HepG2 (cell line): ENCODE results near the gene TRPV4. TPM values are rescaled to one million over a fixed set of nuclear protein-coding genes. Genes with fewer than 3 reads are reported as not detected.
A peak's percentile ranks its signal among the peaks of the same experiment; 100 is the strongest.

ENCODE experiments used
- ATF7-NPFF ChIP-seq: sonication (generic); formaldehyde crosslinking; IDR thresholded peaks from 2 replicates; pipeline ENCODE4 v1.8.1; 2023; ENCODE audit warnings: mild to moderate bottlenecking, low read depth, missing genetic modification reagents, moderate library complexity
- ETV5 ChIP-seq: IDR thresholded peaks from 2 replicates; pipeline ENCODE4 v1.6.1; 2018; ENCODE audit warnings: missing biosample characterization, missing genetic modification reagents, inconsistent platforms, borderline replicate concordance
- HOXA3 ChIP-seq: sonication (generic); formaldehyde crosslinking; IDR thresholded peaks from 2 replicates; pipeline ENCODE4 v1.5.0; 2020; ENCODE audit warnings: missing genetic modification reagents
- MAZ ChIP-seq, 2 experiments: sonication (generic) in 1 of 2; formaldehyde crosslinking in 1 of 2; IDR thresholded peaks; 2 replicates each; pipeline versions ENCODE4 v1.5.0 to v1.6.1; 2012 to 2020; ENCODE audit warnings: low read depth in 2 of 2, mild to moderate bottlenecking in 2 of 2, borderline replicate concordance in 1 of 2, improper control_type of control experiment in 1 of 2, low read length in 1 of 2, missing genetic modification reagents in 1 of 2, moderate library complexity in 1 of 2
- MEIS1 ChIP-seq: sonication (generic); formaldehyde crosslinking; IDR thresholded peaks from 2 replicates; pipeline ENCODE4 v1.9.0; 2021; ENCODE audit warnings: mild to moderate bottlenecking, missing genetic modification reagents, moderate library complexity, borderline replicate concordance
- NFYC ChIP-seq: IDR thresholded peaks from 2 replicates; pipeline ENCODE4 v1.6.1; 2016; ENCODE audit warnings: missing genetic modification reagents, missing compliant biosample characterization
- SAP130 ChIP-seq: IDR thresholded peaks from 2 replicates; pipeline ENCODE4 v1.6.1; 2016; ENCODE audit warnings: low read depth
- SKI ChIP-seq: fragments of 450-650 bp; IDR thresholded peaks from one replicate; pipeline ENCODE4 v1.6.1; 2018; ENCODE audit warnings: mild to moderate bottlenecking; ENCODE audit not compliant: partially characterized antibody
- SP2 ChIP-seq: sonication (generic); formaldehyde crosslinking; IDR thresholded peaks from 2 replicates; pipeline ENCODE4 v1.5.1; 2020; ENCODE audit warnings: mild to moderate bottlenecking, missing genetic modification reagents
- TAF15 ChIP-seq: fragments of 200-400 bp; formaldehyde crosslinking; IDR thresholded peaks from one replicate; pipeline ENCODE4 v1.6.1; 2018; ENCODE audit warnings: mild to moderate bottlenecking, low read depth, low read length; ENCODE audit not compliant: poor library complexity, severe bottlenecking
- XRCC5 ChIP-seq: fragments of 200-400 bp; formaldehyde crosslinking; optimal IDR thresholded peaks from 2 replicates; pipeline ENCODE3; 2017; ENCODE audit warnings: mild to moderate bottlenecking, low read length
- YY1 ChIP-seq: IDR thresholded peaks from 2 replicates; pipeline ENCODE4 v1.6.1; 2011; ENCODE audit warnings: low read length, low read depth, moderate library complexity, mild to moderate bottlenecking; ENCODE audit not compliant: insufficient read depth, insufficient replicate concordance
- ZFX ChIP-seq: sonication (generic); formaldehyde crosslinking; IDR thresholded peaks from 2 replicates; pipeline ENCODE4 v1.4.0; 2020; ENCODE audit warnings: mild to moderate bottlenecking, low read depth, missing genetic modification reagents, moderate library complexity
- ZNF205 ChIP-seq: IDR thresholded peaks from 2 replicates; pipeline ENCODE4 v1.6.1; 2018; ENCODE audit warnings: missing biosample characterization, missing genetic modification reagents
- ZNF761 ChIP-seq: sonication (generic); formaldehyde crosslinking; conservative IDR thresholded peaks from 2 replicates; pipeline ENCODE4 v1.4.0; 2020; ENCODE audit warnings: mild to moderate bottlenecking, missing genetic modification reagents
- ZNF782 ChIP-seq: sonication (generic); formaldehyde crosslinking; IDR thresholded peaks from 2 replicates; pipeline ENCODE4 v1.4.0; 2020; ENCODE audit warnings: missing genetic modification reagents, mild to moderate bottlenecking, borderline replicate concordance
- polyA plus RNA-seq, 8 experiments: library from polyadenylated mRNA; depleted of rRNA in 3 of 8; stranded (reverse) in 7 of 8; unstranded in 1 of 8; fragments of >200 nt; fragmentation: Illumina TruSeq in 4 of 8; extraction: Trizol in 4 of 8; gene quantifications; 2 replicates each; pipeline versions ENCODE4 v1.2.1 to v1.2.3, GENCODE V29; 2011 to 2016; ENCODE audit warnings: low read depth in 4 of 8, missing spikeins in 1 of 8, mixed read lengths in 1 of 8; ENCODE audit not compliant: insufficient read depth in 1 of 8
- total RNA-seq, 5 experiments: library from RNA; depleted of rRNA; stranded (reverse); fragments of >200 nt; fragmentation: Illumina TruSeq; extraction: Trizol; gene quantifications; 2 replicates each; pipeline ENCODE4 v1.2.3, GENCODE V29; 2016; ENCODE audit warnings: low read depth in 1 of 5
- TF ChIP-seq, protein P1 (sequence below): sonication (generic); formaldehyde crosslinking; IDR thresholded peaks from 2 replicates; pipeline ENCODE4 v1.4.0; 2020; ENCODE audit warnings: missing genetic modification reagents
- TF ChIP-seq, protein P2 (sequence below): sonication (generic); formaldehyde crosslinking; IDR thresholded peaks from 2 replicates; pipeline ENCODE4 v1.4.0; 2020; ENCODE audit warnings: missing genetic modification reagents
- TF ChIP-seq, protein P3 (sequence below): IDR thresholded peaks from 2 replicates; pipeline ENCODE4 v1.6.1; 2016; ENCODE audit warnings: missing compliant biosample characterization, missing genetic modification reagents, borderline replicate concordance

TRPV4 gene
- total and polyA plus RNA-seq, 2 of the 13 experiments (the other 11 are each of a cell fraction or from before 2014, with no cell fraction given) = 0.66 to 4.7 TPM

DNA sequence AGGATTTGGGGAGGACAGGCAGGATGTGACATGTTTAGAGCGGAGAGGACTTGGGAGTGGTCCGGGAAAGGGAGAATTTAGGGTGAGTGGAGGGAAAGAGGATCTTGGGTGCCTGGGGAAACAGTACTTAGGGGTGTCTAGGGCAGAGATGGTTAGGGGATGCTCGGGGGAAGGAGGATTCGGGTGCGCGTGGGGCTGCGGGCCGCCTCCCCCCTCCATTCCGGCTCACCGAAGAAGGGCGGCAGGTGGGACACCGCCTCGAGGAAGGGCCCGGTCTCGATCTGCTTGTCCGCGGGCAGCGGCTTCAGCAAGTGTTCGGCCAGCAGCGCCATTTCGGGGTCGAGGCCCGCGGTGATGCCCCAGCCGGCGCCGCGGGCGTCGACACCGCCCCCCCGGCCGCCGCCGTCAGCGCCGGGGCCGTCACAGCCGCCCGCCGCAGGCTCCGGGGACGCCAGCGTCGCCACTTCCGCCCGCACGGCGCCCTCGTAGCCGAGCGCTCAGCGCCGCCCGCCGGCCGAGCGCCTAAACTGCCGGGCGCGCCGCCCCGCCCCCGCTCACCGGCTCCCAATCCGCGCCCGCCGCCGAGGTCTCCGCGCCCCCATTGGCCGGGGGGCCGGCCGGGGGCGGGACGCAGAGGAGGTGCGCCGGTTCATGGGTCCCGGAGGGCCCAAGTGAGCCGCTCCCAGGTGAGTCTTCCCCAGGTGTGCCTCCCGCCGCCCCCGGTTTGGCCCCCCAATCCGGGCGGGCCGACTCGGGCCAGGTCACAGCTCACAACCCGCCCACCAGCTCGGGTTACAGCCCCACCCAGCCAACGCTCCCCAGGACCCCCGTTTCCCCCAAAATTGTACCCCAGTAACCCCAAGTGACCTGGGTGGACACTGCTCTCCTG lies 47.1 kb upstream of the TRPV4 start, which contains the start of gene GLTP (continued):
- TF ChIP-seq MAZ (IDR thresholded peaks at IDR 0.05; ENCODE audit: borderline replicate concordance, low read depth, low read length) (no peak), MAZ (CRISPR knock-in tag; IDR thresholded peaks at IDR 0.05; ENCODE audit: low read depth) (peak; percentile 52; the same call in 1 of the 2 replicates), ZNF205 (CRISPR knock-in tag) (0 out of 2 replicates have a peak, but pooled peaks have one; percentile 13), ZFX (CRISPR knock-in tag) (peak; percentile 59), SP2 (CRISPR knock-in tag) (peak; percentile 82), HOXA3 (peak; percentile 81), YY1 (peak; percentile 71), MEIS1 (0 out of 2 replicates have a peak, but pooled peaks have one; percentile 34), ZNF782 (0 out of 2 replicates have a peak, but pooled peaks have one; percentile 22), ATF7-NPFF (CRISPR knock-in tag) (peak; percentile 58; the same call in 1 of the 2 replicates), XRCC5 (peak; percentile 31), NFYC (CRISPR knock-in tag) (peak; percentile 76), ETV5 (CRISPR knock-in tag) (peak; percentile 56), ZNF761 (CRISPR knock-in tag) (0 out of 2 replicates have a peak, but pooled peaks have one; percentile 18), TAF15 (no peak), SKI (peak; percentile 75), SAP130 (CRISPR knock-in tag) (peak; percentile 57; the same call in 1 of the 2 replicates)
- TF ChIP-seq, protein P1, sequence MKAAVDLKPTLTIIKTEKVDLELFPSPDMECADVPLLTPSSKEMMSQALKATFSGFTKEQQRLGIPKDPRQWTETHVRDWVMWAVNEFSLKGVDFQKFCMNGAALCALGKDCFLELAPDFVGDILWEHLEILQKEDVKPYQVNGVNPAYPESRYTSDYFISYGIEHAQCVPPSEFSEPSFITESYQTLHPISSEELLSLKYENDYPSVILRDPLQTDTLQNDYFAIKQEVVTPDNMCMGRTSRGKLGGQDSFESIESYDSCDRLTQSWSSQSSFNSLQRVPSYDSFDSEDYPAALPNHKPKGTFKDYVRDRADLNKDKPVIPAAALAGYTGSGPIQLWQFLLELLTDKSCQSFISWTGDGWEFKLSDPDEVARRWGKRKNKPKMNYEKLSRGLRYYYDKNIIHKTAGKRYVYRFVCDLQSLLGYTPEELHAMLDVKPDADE (CRISPR knock-in tag) = no peak
- TF ChIP-seq, protein P2, sequence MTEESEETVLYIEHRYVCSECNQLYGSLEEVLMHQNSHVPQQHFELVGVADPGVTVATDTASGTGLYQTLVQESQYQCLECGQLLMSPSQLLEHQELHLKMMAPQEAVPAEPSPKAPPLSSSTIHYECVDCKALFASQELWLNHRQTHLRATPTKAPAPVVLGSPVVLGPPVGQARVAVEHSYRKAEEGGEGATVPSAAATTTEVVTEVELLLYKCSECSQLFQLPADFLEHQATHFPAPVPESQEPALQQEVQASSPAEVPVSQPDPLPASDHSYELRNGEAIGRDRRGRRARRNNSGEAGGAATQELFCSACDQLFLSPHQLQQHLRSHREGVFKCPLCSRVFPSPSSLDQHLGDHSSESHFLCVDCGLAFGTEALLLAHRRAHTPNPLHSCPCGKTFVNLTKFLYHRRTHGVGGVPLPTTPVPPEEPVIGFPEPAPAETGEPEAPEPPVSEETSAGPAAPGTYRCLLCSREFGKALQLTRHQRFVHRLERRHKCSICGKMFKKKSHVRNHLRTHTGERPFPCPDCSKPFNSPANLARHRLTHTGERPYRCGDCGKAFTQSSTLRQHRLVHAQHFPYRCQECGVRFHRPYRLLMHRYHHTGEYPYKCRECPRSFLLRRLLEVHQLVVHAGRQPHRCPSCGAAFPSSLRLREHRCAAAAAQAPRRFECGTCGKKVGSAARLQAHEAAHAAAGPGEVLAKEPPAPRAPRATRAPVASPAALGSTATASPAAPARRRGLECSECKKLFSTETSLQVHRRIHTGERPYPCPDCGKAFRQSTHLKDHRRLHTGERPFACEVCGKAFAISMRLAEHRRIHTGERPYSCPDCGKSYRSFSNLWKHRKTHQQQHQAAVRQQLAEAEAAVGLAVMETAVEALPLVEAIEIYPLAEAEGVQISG (CRISPR knock-in tag) = peak; percentile 57
- TF ChIP-seq, protein P3, sequence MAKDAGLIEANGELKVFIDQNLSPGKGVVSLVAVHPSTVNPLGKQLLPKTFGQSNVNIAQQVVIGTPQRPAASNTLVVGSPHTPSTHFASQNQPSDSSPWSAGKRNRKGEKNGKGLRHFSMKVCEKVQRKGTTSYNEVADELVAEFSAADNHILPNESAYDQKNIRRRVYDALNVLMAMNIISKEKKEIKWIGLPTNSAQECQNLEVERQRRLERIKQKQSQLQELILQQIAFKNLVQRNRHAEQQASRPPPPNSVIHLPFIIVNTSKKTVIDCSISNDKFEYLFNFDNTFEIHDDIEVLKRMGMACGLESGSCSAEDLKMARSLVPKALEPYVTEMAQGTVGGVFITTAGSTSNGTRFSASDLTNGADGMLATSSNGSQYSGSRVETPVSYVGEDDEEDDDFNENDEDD (CRISPR knock-in tag) = peak; percentile 44; the same call in 1 of the 2 replicates
